GM21515 (cell line): ENCODE results near the gene CACNB2.

Source experiments
- ATAC-seq: cut with Tn5 transposase; IDR thresholded peaks from one replicate; pipeline ENCODE4 v1.9.1; 2021; ENCODE audit not compliant: unreplicated experiment

The CACNB2 gene

DNA sequence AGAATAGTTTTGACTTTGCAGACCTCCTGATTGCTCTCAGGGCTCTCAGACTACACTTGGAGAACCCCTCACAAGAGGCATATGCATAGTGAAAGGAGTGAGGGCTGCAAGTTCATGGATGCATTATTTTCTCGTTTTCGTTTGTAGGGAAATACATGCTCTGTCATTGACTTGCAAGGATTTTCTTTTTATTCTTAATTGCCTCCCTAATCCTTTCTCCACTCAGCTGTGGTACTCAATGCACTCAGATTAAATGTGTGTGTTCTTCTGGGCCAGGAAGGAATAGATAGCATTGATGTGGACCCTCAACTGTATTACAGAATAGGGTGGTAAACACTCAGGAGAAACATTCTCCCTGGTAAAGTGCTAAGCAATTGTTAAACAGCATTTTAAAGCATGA is 188.7 kb downstream of the CACNB2 start:
- no peak for ATAC-seq

DNA sequence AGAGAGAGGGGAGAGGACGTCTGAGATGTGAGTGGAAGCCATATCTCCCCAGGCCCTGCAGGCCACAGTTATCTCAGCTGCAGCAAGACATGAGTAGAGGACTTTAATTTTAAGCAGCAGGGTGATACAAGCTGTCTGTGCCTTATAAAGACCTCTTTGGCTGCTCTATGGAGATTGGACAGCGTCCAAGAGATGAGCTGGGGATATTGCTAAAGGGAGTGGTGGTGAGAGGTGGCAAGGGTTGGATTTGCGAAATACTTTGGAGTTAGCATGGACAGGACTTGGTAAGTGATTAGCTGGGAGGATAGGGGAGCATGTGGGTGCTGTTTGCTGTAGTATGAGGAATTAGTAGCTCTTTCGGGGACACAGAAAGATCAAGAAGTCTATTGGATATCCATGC is 191.8 kb downstream of the CACNB2 start:
- ATAC-seq = no peak

DNA sequence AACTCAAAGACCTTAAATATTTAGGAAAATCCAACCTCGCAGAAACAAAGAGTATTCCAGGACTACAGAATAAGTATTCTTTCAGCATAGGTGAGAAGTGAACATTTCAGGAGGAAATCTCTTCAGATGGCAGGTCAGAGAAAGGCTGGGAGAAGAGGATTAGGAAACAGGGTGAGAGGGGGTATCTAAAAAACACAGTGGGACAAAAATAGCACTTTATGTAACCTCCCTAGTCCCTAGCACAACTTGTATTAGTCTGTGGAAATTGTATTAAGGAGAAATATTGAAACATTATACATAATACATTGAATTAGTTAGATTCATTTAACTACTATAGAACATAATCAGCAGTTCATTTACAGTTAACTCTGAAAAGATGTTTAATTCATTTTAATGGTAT is 192.3 kb downstream of the CACNB2 start:
- ATAC-seq = no peak

DNA sequence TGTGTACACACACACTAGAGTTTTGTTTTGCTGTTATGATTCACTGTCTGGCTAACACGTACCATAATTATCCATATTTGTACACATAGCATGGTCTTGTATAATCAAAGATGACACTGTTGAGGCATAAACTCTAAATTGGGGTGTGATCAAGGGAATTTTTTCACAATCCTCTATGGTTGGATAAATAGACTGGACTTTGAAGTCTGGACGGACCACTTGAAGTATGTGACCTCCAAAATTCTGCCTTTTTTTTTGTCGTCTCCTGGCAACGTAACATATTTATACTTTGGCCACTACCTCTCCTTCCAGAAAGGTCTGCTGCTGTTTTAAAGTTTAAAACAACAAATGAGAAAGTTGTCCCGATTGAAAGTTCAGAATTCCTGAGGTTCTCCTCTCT is 193.4 kb downstream of the CACNB2 start:
- no peak for ATAC-seq

- ATAC-seq = no peak
These were observed 194.1 kb downstream of the CACNB2 start for GRCh38 chr10:18334116-18334867.

DNA sequence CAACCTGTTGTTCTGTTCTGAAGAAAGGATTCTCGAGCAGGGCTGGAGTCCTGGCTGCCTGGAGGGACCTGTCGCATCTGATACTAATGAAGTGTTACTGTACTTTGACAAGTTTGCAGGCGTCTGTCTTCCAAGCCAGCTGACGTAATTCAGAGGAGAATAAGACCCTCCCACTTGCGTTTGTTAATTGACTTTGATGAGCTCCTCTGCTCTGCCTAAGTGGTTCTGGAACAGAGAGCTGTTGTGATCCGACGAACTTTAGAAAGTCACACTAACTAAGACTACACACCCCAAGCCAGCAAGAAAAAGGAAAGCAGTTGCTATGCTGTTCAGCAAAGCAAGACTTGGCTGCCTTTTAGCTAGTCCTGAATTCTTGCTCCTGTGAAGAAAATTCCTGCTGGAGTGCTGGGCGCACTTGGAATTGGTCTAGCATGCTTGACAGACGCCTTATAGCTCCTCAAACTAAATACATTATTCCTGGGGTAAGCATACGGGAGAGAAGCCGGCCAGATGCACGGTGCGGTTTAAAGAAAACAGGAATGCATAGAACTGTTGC is 200.3 kb downstream of the CACNB2 start:
- ATAC-seq = no peak

DNA sequence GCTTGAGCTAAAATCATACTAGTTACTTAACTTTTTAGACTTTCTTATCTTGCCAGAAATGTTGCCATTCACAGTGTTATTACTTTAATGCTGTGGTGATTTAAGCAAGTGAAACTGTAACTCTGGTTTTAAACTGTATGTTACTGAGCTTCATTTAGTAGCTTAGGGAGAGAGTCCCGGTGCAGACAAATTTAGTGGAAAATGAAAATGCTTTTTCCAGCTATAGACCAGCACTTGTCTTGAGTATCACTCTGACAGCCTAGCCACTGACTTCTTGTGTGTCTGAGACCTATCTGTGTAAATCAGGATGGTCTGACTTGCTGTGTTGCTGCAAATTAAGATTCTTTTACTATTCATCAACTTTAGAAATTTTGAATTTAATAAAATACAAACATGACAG is 200.8 kb downstream of the CACNB2 start:
- ATAC-seq = no peak

- ATAC-seq = no peak
These were observed 203.3 kb downstream of the CACNB2 start for GRCh38 chr10:18343573-18343972.

- ATAC-seq = no peak
These were observed 205.1 kb downstream of the CACNB2 start for GRCh38 chr10:18345308-18345707.

DNA sequence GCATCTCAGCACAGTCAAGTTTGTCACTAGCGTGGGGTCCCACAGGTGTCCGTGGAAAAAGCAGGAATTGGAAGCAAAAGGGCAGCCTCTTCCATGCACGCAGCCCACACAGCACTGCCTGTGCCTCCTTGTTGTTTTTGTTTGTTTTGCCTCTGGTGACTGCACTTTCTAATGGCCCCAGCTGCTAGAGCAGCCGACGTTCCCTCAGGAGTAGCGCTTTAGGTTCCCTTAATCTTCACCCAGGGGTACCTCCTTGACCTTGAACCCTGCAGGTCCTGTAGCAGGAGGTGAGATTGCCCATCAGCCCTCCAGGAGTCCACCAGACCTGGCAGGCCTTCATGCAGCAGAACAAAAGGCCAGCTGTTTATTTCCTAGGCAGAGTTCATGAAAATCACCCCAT is 210.1 kb downstream of the CACNB2 start:
- no peak for ATAC-seq

DNA sequence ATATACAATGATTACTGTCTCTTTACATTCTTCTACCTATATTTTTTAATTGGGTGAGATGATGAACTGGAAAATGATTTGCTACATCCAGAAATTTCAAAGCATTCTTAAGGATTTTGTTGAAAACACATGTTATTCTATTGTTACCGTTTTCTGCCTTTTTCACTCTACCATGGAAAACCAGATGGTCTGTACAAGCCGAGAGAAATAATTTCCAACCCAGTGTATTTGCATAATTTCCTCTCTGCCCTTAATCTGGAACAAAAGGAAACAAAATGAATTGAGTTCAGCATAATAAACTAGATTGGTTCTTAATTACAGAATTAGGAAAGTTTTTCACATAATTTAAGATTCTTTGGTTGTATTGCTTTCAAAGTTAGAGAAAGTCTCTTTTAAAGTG is 211.2 kb downstream of the CACNB2 start:
- no peak for ATAC-seq

DNA sequence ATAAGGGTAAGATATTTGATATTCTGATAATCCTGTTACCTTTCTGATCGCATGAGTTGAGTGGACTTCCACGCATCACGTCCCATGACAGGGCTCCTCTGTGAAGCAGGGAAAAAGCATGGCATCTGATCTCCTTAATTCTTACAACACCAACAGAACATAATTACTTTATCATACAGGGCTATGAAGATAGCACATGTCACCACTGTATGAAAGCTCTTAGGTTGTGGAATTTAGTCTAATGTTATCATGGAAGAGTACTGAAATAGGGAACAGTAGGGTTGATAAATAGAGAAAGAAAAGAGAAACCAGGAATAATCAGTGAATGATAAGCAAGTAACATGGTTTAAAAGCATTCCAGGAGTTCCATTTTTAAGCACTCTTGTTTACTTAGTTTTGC is 212.0 kb downstream of the CACNB2 start:
- no peak for ATAC-seq

DNA sequence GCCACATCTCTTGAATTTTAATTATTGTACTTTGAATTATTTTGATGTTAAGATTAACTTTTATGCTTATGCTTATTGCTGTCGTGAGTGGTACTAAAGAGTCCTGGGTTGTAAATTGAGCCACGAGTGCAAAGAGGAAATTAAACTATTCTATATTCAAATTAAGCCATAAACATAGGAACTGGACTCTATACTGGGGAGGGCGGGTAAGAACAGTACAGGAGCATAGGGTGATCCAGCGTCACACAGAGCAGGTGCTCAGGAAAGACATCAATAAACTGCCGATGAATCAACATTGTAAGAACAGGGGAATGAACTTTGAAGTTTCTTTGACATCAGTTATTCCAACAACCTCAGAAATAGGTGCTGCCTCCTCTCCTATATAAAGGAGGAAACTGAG is 219.6 kb downstream of the CACNB2 start:
- ATAC-seq = no peak

- no peak for ATAC-seq
These were observed 222.7 kb downstream of the CACNB2 start for GRCh38 chr10:18362892-18363291.

DNA sequence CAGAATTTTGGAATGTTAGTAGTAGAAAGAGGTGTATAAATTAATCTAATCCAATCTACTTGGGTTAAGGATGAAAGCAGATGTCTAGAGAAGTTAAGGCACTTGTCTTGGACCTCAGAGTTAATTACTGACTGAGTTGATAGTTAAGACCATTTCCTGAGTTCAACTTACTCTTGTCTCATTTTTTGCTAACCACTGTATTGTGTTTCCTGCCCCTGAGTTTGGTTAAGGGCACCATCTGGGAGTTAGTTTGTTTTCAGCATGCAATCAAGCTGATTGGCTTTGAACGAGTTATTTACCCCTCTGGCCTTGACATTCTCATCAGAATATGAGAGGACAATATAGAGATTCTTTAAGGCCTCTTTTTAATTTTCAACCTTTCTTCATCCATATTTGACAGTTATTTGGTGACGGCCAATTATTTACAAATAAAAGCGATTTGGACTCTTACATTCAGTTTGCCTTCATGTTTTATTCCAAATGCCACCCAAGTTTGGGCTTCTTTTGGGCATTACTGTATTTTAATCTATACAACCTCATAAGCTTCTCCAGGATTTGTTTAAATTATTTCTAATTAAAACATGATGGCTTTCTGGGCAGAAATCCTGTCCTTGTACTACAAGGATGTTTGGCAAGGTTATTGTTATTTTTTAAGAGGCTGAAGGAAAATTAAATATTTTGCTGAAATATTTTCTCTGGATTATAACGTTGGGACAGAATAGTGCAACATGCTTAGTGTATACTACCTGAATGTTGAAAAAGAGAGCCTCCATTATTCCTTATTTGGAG is 225.0 kb downstream of the CACNB2 start:
- ATAC-seq = no peak

- ATAC-seq = no peak
These were observed 227.6 kb downstream of the CACNB2 start for GRCh38 chr10:18367840-18368239.

DNA sequence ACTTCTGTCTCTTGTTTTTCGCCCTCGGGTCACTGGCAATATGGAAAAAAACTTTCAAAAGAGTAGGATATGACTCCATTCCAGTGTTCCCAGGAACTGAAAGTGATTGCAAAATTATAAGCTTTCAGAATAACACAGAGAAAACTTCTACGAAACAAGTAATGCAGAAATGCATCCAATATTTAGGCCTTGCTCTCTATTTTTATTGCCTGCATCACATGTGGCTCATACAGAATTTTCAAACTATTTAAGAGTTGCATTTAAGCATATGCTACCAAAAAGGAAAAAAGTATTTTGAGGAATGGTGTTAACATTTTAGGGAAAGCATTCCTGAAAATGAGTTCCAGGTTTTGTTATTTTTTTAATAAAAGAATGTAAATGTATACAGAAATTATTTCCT is 228.0 kb downstream of the CACNB2 start:
- no peak for ATAC-seq

DNA sequence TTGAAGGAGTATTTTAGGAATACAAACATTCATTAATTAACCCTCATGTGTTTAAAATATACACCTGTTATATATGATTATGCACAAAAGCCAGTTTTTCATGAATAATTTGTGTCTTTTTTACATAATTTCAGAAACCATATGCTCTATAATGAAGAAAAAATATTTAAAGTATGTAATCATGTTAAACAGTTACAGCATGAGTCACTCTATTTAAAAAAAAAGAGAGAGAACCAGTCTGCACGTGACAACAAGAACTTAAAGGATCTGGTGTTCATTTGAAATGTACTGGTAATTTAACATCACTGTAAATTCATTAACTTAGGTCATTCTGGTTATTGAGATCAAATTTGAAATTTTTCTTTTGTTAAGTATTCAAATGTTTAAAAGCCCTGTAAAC is 228.5 kb downstream of the CACNB2 start:
- ATAC-seq = no peak

- no peak for ATAC-seq
These were observed 229.7 kb downstream of the CACNB2 start for GRCh38 chr10:18369859-18370473.

- ATAC-seq = no peak
These were observed 236.4 kb downstream of the CACNB2 start for GRCh38 chr10:18376650-18377049.

- ATAC-seq = no peak
These were observed 237.7 kb downstream of the CACNB2 start for GRCh38 chr10:18377898-18378297.

DNA sequence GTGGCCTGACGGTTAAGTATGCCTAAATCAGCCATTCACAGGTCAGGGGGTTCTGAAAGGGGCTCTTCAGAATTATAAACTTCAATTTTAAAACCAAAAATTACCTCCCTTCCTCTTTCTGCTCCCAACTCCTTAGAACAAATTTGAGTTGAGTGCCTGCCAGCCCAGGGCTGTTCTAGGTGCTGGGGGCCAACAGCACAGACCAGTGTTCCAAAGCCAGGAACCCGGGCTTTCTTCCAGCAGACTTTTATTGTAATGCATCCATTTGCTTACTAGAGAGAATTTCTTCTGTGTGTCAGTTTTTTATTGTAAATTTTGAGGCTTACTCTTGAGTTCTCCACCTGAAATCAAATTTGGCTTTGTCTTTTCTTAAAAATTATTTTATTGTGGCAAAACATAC is 238.5 kb downstream of the CACNB2 start:
- no peak for ATAC-seq
